ENCODE results near the gene TEX55.

- TF ChIP-seq CTCF (IDR thresholded peaks at IDR 0.05) (no peak), POLR2A (IDR thresholded peaks at IDR 0.05) (no peak)
Measured at GRCh38 chr3:119125342-119125741, 20.6 kb upstream of the TEX55 start.

Data from esophagus squamous epithelium (tissue), 4 donors.